PC-9 (cell line): ENCODE data around the gene NISCH.

Experiments
- CTCF ChIP-seq: fragments of 200-600 bp; sonication (generic); conservative IDR thresholded peaks from 2 replicates; pipeline ENCODE4 v1.6.1; 2017; ENCODE audit warnings: mixed run types, antibody characterized with exemption, mild to moderate bottlenecking, moderate library complexity
- EZH2 ChIP-seq: fragments of 200-600 bp; sonication (generic); IDR thresholded peaks from 2 replicates; pipeline ENCODE4 v1.8.0; 2017; ENCODE audit warnings: antibody characterized with exemption, low read depth

- TF ChIP-seq CTCF (no peak), EZH2 (no peak)
These were observed 7.7 kb upstream of the NISCH start for GRCh38 chr3:52447512-52448355.
